Progenitor cell of endocrine pancreas (in vitro differentiated cells): ENCODE data around the gene NCBP3. TPM values are rescaled to one million over a fixed set of nuclear protein-coding genes. Genes with fewer than 3 reads are reported as not detected.
A peak's percentile ranks its signal among the peaks of the same experiment; 100 is the strongest.

Experiments used
- DNase-seq: peaks from one replicate; pipeline ENCODE4 v3.0.0; 2021; ENCODE audit warnings: low spot score; ENCODE audit not compliant: unreplicated experiment
- H3K27ac Mint-ChIP-seq: 2 replicates; pipeline ENCODE4 v1.8.0; 2021; ENCODE audit warnings: mild to moderate bottlenecking, moderate library complexity, mixed read lengths
- H3K27me3 Mint-ChIP-seq: 2 replicates; pipeline ENCODE4 v1.8.0; 2021; ENCODE audit warnings: mixed read lengths
- H3K36me3 Mint-ChIP-seq: 2 replicates; pipeline ENCODE4 v1.8.0; 2022; ENCODE audit warnings: mixed read lengths; ENCODE audit not compliant: insufficient read depth
- H3K4me1 Mint-ChIP-seq: 2 replicates; pipeline ENCODE4 v1.8.0; 2021; ENCODE audit warnings: low read depth, mixed read lengths
- H3K4me3 Mint-ChIP-seq: 2 replicates; pipeline ENCODE4 v1.8.0; 2021; ENCODE audit warnings: low read depth, mild to moderate bottlenecking, moderate library complexity, mixed read lengths
- H3K9me3 Mint-ChIP-seq: 2 replicates; pipeline ENCODE4 v1.8.0; 2021; ENCODE audit warnings: low read depth, mixed read lengths
- CTCF ChIP-seq: fragments of 200-600 bp; sonication (generic); IDR thresholded peaks from one replicate; pipeline ENCODE4 v1.5.0; 2021; ENCODE audit warnings: antibody characterized with exemption, mild to moderate bottlenecking; ENCODE audit not compliant: unreplicated experiment
- long read RNA-seq: library from polyadenylated mRNA; unstranded; transcript quantifications from one replicate; pipeline ENCODE4 v2.0.0, GENCODE V29; 2020
- total RNA-seq: library from RNA; stranded (reverse); gene quantifications from 2 replicates; pipeline ENCODE4 v1.2.1, GENCODE V29; 2021

NCBP3 gene
- 90.4 and 90.9 TPM in 2 replicates for total RNA-seq
- long read RNA-seq, full-length matches to known transcripts = 8 of 31 reads
- long read RNA-seq, partial matches to known transcripts = 9 of 31 reads
- long read RNA-seq, other reads (novel, unspliced or antisense) = 14 of 31 reads

- peak; percentile 91 for DNase-seq
- peak; percentile 95 for TF ChIP-seq CTCF
- H3K27ac Mint-ChIP-seq = peak within 1 kb of the TSS; percentile 97
- peaks cover 10% of the 10 kb centered on the region for H3K36me3 Mint-ChIP-seq
- peaks cover 3% of the 10 kb centered on the region for H3K27me3 Mint-ChIP-seq
- H3K4me1 Mint-ChIP-seq = peaks cover 11% of the 10 kb centered on the region
- peak within 1 kb of the TSS; percentile 95 for H3K4me3 Mint-ChIP-seq
- H3K9me3 Mint-ChIP-seq = no peaks in the 10 kb centered on the region
These were observed at the start of gene NCBP3 for GRCh38 chr17:3845621-3846436. Gene NCBP3 (minus strand): TSS chr17:3846246. CDS start chr17:3846223, 23 bp downstream.

GRCh38 chr17:3895354-3895753 is 49.3 kb upstream of the NCBP3 start:
- H3K9me3 Mint-ChIP-seq = no peaks in the 10 kb centered on the region
- no peak overlapping the region for H3K4me3 Mint-ChIP-seq
- H3K36me3 Mint-ChIP-seq = no peaks in the 10 kb centered on the region
- no peak for DNase-seq
- no peak for TF ChIP-seq CTCF
- peaks cover 27% of the 10 kb centered on the region for H3K27me3 Mint-ChIP-seq
- H3K4me1 Mint-ChIP-seq = peaks cover 6% of the 10 kb centered on the region
- peak overlapping the region; percentile 80 for H3K27ac Mint-ChIP-seq

- Mint-ChIP-seq H3K4me3 (no peak overlapping the region), H3K27ac (peak overlapping the region; percentile 80), H3K4me1 (peaks cover 6% of the 10 kb centered on the region), H3K36me3 (no peaks in the 10 kb centered on the region), H3K9me3 (no peaks in the 10 kb centered on the region), H3K27me3 (peaks cover 30% of the 10 kb centered on the region)
- no peak for TF ChIP-seq CTCF
- DNase-seq = no peak
These were observed 48.9 kb upstream of the NCBP3 start for GRCh38 chr17:3894911-3895343.

GRCh38 chr17:3894188-3894587 is 48.1 kb upstream of the NCBP3 start:
- Mint-ChIP-seq H3K27me3 (peaks cover 32% of the 10 kb centered on the region), H3K36me3 (no peaks in the 10 kb centered on the region), H3K9me3 (no peaks in the 10 kb centered on the region), H3K4me3 (peak overlapping the region; percentile 77), H3K4me1 (peaks cover 6% of the 10 kb centered on the region), H3K27ac (no peak overlapping the region)
- DNase-seq = no peak
- no peak for TF ChIP-seq CTCF

GRCh38 chr17:3893720-3894116 is 47.7 kb upstream of the NCBP3 start:
- Mint-ChIP-seq H3K36me3 (no peaks in the 10 kb centered on the region), H3K4me1 (peaks cover 6% of the 10 kb centered on the region), H3K27me3 (peaks cover 33% of the 10 kb centered on the region), H3K27ac (peak overlapping the region; percentile 91), H3K9me3 (no peaks in the 10 kb centered on the region), H3K4me3 (peak overlapping the region; percentile 77)
- TF ChIP-seq CTCF = no peak
- no peak for DNase-seq
